Parathyroid adenoma (tissue), 2 donors: Measurements from ENCODE around the gene CLCN7.

Experiments used
- H2AFZ ChIP-seq: fragments of 300-600 bp; sonication (generic); one replicate; pipeline ENCODE4 v1.7.0; 2017; ENCODE audit warnings: antibody characterized with exemption, mild to moderate bottlenecking
- H3K27ac ChIP-seq: fragments of 300-600 bp; sonication (generic); one replicate; pipeline ENCODE4 v1.7.0; 2017
- H3K27me3 ChIP-seq: fragments of 300-600 bp; sonication (generic); one replicate; pipeline ENCODE4 v1.7.0; 2017; ENCODE audit warnings: low read length; ENCODE audit not compliant: control insufficient read depth, insufficient read depth
- H3K36me3 ChIP-seq: fragments of 300-600 bp; sonication (generic); one replicate; pipeline ENCODE4 v1.7.0; 2017; ENCODE audit warnings: low read length; ENCODE audit not compliant: control insufficient read depth, insufficient read depth
- H3K4me1 ChIP-seq: fragments of 300-600 bp; sonication (generic); one replicate; pipeline ENCODE4 v1.7.0; 2017; ENCODE audit warnings: control low read depth
- H3K4me2 ChIP-seq: fragments of 300-600 bp; sonication (generic); one replicate; pipeline ENCODE4 v1.7.0; 2017; ENCODE audit warnings: low read length
- H3K4me3 ChIP-seq: fragments of 300-600 bp; sonication (generic); one replicate; pipeline ENCODE4 v1.7.0; 2017; ENCODE audit warnings: low read depth, low read length
- H3K79me2 ChIP-seq: fragments of 300-600 bp; sonication (generic); one replicate; pipeline ENCODE4 v1.7.0; 2017; ENCODE audit warnings: control low read depth
- H3K9ac ChIP-seq: fragments of 300-600 bp; sonication (generic); one replicate; pipeline ENCODE4 v1.7.0; 2017; ENCODE audit warnings: mild to moderate bottlenecking
- H3K9me3 ChIP-seq: fragments of 300-600 bp; sonication (generic); one replicate; pipeline ENCODE4 v1.7.0; 2017; ENCODE audit warnings: low read length; ENCODE audit not compliant: control insufficient read depth
- CTCF ChIP-seq: fragments of 300-600 bp; sonication (generic); IDR thresholded peaks from one replicate; pipeline ENCODE4 v1.7.0; 2017; ENCODE audit warnings: antibody characterized with exemption, mild to moderate bottlenecking
- donor health status: primary hyperparathyroidism.

CLCN7 gene

GRCh38 chr16:1449201-1449788 lies 25.5 kb downstream of the CLCN7 start:
- Histone ChIP-seq H3K36me3 (no peaks in the 10 kb centered on the region), H3K4me3 (no peak overlapping the region), H3K27me3 (no peaks in the 10 kb centered on the region), H3K9me3 (no peaks in the 10 kb centered on the region), H3K9ac (no peak overlapping the region), H2AFZ (no peak overlapping the region), H3K4me1 (no peaks in the 10 kb centered on the region), H3K27ac (no peak overlapping the region), H3K79me2 (no peaks in the 10 kb centered on the region), H3K4me2 (no peak overlapping the region)
- no peak for TF ChIP-seq CTCF

GRCh38 chr16:1448536-1449116 lies 26.2 kb downstream of the CLCN7 start:
- no peaks in the 10 kb centered on the region for H3K4me1 ChIP-seq
- no peaks in the 10 kb centered on the region for H3K9me3 ChIP-seq
- no peak overlapping the region for H2AFZ ChIP-seq
- H3K27me3 ChIP-seq: no peaks in the 10 kb centered on the region
- no peak overlapping the region for H3K4me3 ChIP-seq
- H3K9ac ChIP-seq: no peak overlapping the region
- TF ChIP-seq CTCF: no peak
- no peaks in the 10 kb centered on the region for H3K36me3 ChIP-seq
- H3K79me2 ChIP-seq: no peaks in the 10 kb centered on the region
- H3K27ac ChIP-seq: no peak overlapping the region
- H3K4me2 ChIP-seq: no peak overlapping the region

GRCh38 chr16:1447965-1448364 lies 26.9 kb downstream of the CLCN7 start:
- Histone ChIP-seq H3K27me3 (no peaks in the 10 kb centered on the region), H3K36me3 (no peaks in the 10 kb centered on the region)

DNA sequence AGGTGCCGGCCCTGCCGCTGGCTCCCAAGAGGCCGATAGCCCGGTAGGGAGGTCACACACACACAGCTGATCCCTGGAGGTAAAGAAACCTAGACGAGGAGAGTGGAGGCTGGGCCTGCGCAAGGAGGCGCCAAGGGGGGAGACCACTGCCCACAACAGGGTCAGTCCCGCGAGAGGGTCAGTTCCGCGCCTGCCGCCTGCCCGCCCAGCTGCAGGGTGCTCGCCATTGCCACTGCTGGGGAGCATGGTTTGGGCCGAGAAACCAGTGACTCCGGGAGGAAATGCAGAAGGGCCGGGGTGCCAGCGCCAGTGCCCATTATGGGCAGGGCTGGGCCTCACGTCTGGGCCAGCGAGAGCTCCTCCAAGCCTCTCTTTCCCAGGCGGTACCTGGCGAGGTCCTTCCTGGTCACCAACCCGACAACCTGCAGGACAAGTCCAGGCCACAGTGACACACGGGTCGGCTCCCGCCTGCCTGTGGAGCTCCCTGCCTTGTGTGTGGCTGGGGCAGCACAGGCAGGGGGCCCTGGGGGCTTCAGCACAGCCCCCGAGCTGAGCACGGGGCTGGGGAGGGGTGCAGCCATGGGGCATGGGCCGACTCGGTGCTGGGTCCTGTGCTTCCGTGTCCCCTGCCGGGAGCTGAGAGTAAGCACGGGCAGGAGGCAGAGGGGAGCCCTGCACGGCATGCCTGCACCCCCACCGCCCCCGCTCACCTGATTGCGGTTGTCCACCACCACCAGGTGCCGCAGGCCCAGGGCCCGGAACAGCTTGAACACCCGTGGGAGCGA lies 28.3 kb downstream of the CLCN7 start:
- no peaks in the 10 kb centered on the region for H3K4me1 ChIP-seq
- no peaks in the 10 kb centered on the region for H3K27me3 ChIP-seq
- H3K9ac ChIP-seq: no peak overlapping the region
- H3K27ac ChIP-seq: no peak overlapping the region
- H3K79me2 ChIP-seq: no peaks in the 10 kb centered on the region
- H3K36me3 ChIP-seq: no peaks in the 10 kb centered on the region
- H3K4me2 ChIP-seq: no peak overlapping the region
- no peak for TF ChIP-seq CTCF
- H3K9me3 ChIP-seq: no peaks in the 10 kb centered on the region
- H2AFZ ChIP-seq: no peak overlapping the region
- H3K4me3 ChIP-seq: no peak overlapping the region

More at GRCh38 chr16:1447965-1448364, 26.9 kb downstream of the CLCN7 start:
- Histone ChIP-seq H3K9ac (no peak overlapping the region), H3K4me1 (no peaks in the 10 kb centered on the region), H3K9me3 (no peaks in the 10 kb centered on the region), H3K4me3 (no peak overlapping the region), H3K4me2 (no peak overlapping the region), H2AFZ (no peak overlapping the region), H3K79me2 (no peaks in the 10 kb centered on the region), H3K27ac (no peak overlapping the region)
- no peak for TF ChIP-seq CTCF
